ENCODE data around the gene TICRR.

GRCh38 chr15:89591834-89592233 lies 16.6 kb downstream of the TICRR start:
- TF ChIP-seq EP300 (IDR thresholded peaks at IDR 0.05) (no peak), CTCF (IDR thresholded peaks at IDR 0.05) (no peak), POLR2AphosphoS5 (IDR thresholded peaks at IDR 0.05) (no peak)

Data from gastroesophageal sphincter (tissue), 3 donors.